ENCODE measurements around the gene TRAF2.

The TRAF2 gene

GRCh38 chr9:136940526-136941230 is 54.4 kb downstream of the TRAF2 start:
- Histone ChIP-seq H3K27ac (no peak overlapping the region), H3K4me1 (peaks cover 3% of the 10 kb centered on the region), H3K9ac (no peak overlapping the region), H3K9me3 (ENCODE audit: control insufficient read depth, low read length) (no peaks in the 10 kb centered on the region), H3K27me3 (ENCODE audit: control insufficient read depth, insufficient read depth, low read length) (no peaks in the 10 kb centered on the region), H3K79me2 (no peaks in the 10 kb centered on the region), H3K4me3 (ENCODE audit: low read depth, low read length) (no peak overlapping the region), H2AFZ (no peak overlapping the region), H3K36me3 (ENCODE audit: control insufficient read depth, insufficient read depth, low read length) (no peaks in the 10 kb centered on the region), H3K4me2 (ENCODE audit: low read length) (no peak overlapping the region)
- no peak for TF ChIP-seq CTCF (IDR thresholded peaks at IDR 0.05)

GRCh38 chr9:136941231-136942111 is 55.2 kb downstream of the TRAF2 start:
- Histone ChIP-seq H3K9me3 (ENCODE audit: control insufficient read depth, low read length) (no peaks in the 10 kb centered on the region), H3K9ac (no peak overlapping the region), H2AFZ (no peak overlapping the region), H3K79me2 (no peaks in the 10 kb centered on the region), H3K36me3 (ENCODE audit: control insufficient read depth, insufficient read depth, low read length) (no peaks in the 10 kb centered on the region), H3K4me1 (peaks cover 3% of the 10 kb centered on the region), H3K27ac (no peak overlapping the region), H3K4me3 (ENCODE audit: low read depth, low read length) (no peak overlapping the region), H3K4me2 (ENCODE audit: low read length) (no peak overlapping the region), H3K27me3 (ENCODE audit: control insufficient read depth, insufficient read depth, low read length) (no peaks in the 10 kb centered on the region)
- no peak for TF ChIP-seq CTCF (IDR thresholded peaks at IDR 0.05)

GRCh38 chr9:136942112-136942880 is 56.0 kb downstream of the TRAF2 start:
- Histone ChIP-seq H3K9ac (no peak overlapping the region), H3K27ac (no peak overlapping the region), H3K4me1 (peaks cover 3% of the 10 kb centered on the region), H2AFZ (no peak overlapping the region), H3K9me3 (ENCODE audit: control insufficient read depth, low read length) (no peaks in the 10 kb centered on the region), H3K79me2 (no peaks in the 10 kb centered on the region), H3K36me3 (ENCODE audit: control insufficient read depth, insufficient read depth, low read length) (no peaks in the 10 kb centered on the region), H3K27me3 (ENCODE audit: control insufficient read depth, insufficient read depth, low read length) (no peaks in the 10 kb centered on the region), H3K4me3 (ENCODE audit: low read depth, low read length) (no peak overlapping the region), H3K4me2 (ENCODE audit: low read length) (no peak overlapping the region)
- no peak for TF ChIP-seq CTCF (IDR thresholded peaks at IDR 0.05)

GRCh38 chr9:136942881-136943230 is 56.5 kb downstream of the TRAF2 start:
- Histone ChIP-seq H3K9ac (no peak overlapping the region), H3K27ac (no peak overlapping the region)

More at GRCh38 chr9:136942881-136943230, 56.5 kb downstream of the TRAF2 start:
- no peaks in the 10 kb centered on the region for H3K36me3 ChIP-seq (ENCODE audit: control insufficient read depth, insufficient read depth, low read length)
- H3K4me1 ChIP-seq = peaks cover 3% of the 10 kb centered on the region
- H2AFZ ChIP-seq = no peak overlapping the region
- no peaks in the 10 kb centered on the region for H3K27me3 ChIP-seq (ENCODE audit: control insufficient read depth, insufficient read depth, low read length)
- no peak for TF ChIP-seq CTCF (IDR thresholded peaks at IDR 0.05)
- H3K4me2 ChIP-seq (ENCODE audit: low read length) = no peak overlapping the region
- no peaks in the 10 kb centered on the region for H3K9me3 ChIP-seq (ENCODE audit: control insufficient read depth, low read length)
- no peak overlapping the region for H3K4me3 ChIP-seq (ENCODE audit: low read depth, low read length)
- no peaks in the 10 kb centered on the region for H3K79me2 ChIP-seq

Measured in parathyroid adenoma (tissue), 2 donors.